ENCODE measurements around the gene RAPGEF3. TPM values are rescaled to one million over a fixed set of nuclear protein-coding genes. Genes with fewer than 3 reads are reported as not detected.

Gene RAPGEF3
- total and polyA plus RNA-seq, 2 donors (not counting 1 experiment from before 2014, with no cell fraction given), result 1.8 to 5.2 TPM

- intact Hi-C loops (cut with micrococcal nuclease), result no loop called here
- H3K4me3 ChIP-seq (ENCODE audit: control extremely low read depth in 1 of 5, extremely low read depth in 1 of 5, insufficient read depth in 1 of 5, low read depth in 2 of 5, low read length in 4 of 5), result peak overlapping the region in 1 of 5 experiments; percentile 15
- DNase-seq (no peak), ATAC-seq (ENCODE audit: low read depth) (no peak)
- H3K27me3 ChIP-seq (replicated peaks in 1 of 4; ENCODE audit: control extremely low read depth in 1 of 4, control insufficient read depth in 3 of 4, insufficient read depth in 4 of 4, low read length in 3 of 4), result no peaks in the 10 kb centered on the region
- no peaks in the 10 kb centered on the region for H4K20me1 ChIP-seq (ENCODE audit: control insufficient read depth, insufficient read depth, low read length, poor library complexity, severe bottlenecking)
- no peak overlapping the region for H2AFZ ChIP-seq (ENCODE audit: insufficient read depth, low read depth, low read length, poor library complexity, severe bottlenecking)
- H3K27ac Mint-ChIP-seq, result peak overlapping the region; percentile 69
- CTCF ChIA-PET, result interaction anchor here (0.8 to 14.1 kb wide), 8 partner anchors 8 to 86 kb away, joined by 3 to 452 read pairs (median 17); partner anchors contain the start of gene SLC48A1
- WGBS (ENCODE audit: insufficient coverage), result 60% methylated on average over 2 of the region's 3 CpGs
- H3K36me3 ChIP-seq (replicated peaks in 1 of 2; ENCODE audit: control extremely low read depth in 1 of 2, control insufficient read depth in 1 of 2, extremely low read depth in 1 of 2, insufficient read depth in 2 of 2, low read length in 1 of 2), result no peaks in the 10 kb centered on the region
- POLR2A ChIA-PET, result interaction anchor here (0.6 to 7.3 kb wide), 4 partner anchors 13 to 89 kb away, joined by 3 to 43 read pairs (median 6); no protein-coding TSS in a partner anchor
- H3K9ac ChIP-seq (ENCODE audit: low read length), result peak overlapping the region; percentile 17
- H3K4me1 ChIP-seq (ENCODE audit: control insufficient read depth in 2 of 2, insufficient read depth in 2 of 2, low read length in 2 of 2), result peaks cover 57 to 67% of the 10 kb centered on the region in 2 donors
- H3K9me3 ChIP-seq (ENCODE audit: control extremely low read depth in 1 of 3, control insufficient read depth in 2 of 3, insufficient read depth in 1 of 3, low read length in 2 of 3), result no peaks in the 10 kb centered on the region
- H3K27me3 Mint-ChIP-seq, result no peaks in the 10 kb centered on the region
- peak overlapping the region; percentile 42 for H3K4me3 Mint-ChIP-seq
- H3K27ac ChIP-seq (ENCODE audit: low read length in 2 of 2), result no peak overlapping the region
- peaks cover 60% of the 10 kb centered on the region for H3K4me1 Mint-ChIP-seq
- no peaks in the 10 kb centered on the region for H3K9me3 Mint-ChIP-seq (ENCODE audit: insufficient read depth)
- TF ChIP-seq CTCF (IDR thresholded peaks at IDR 0.05) (no peak), EZH2 (IDR thresholded peaks at IDR 0.05; ENCODE audit: borderline replicate concordance, insufficient read depth, low read depth, low read length, poor library complexity, severe bottlenecking) (no peak)
- H3K4me2 ChIP-seq (replicated peaks; ENCODE audit: low read depth, low read length, poor library complexity, severe bottlenecking), result peak overlapping the region; percentile 58
- H3K79me2 ChIP-seq (ENCODE audit: control insufficient read depth, insufficient read depth, low read length), result no peaks in the 10 kb centered on the region
Measured at GRCh38 chr12:47754881-47755280, 3.8 kb downstream of the RAPGEF3 start.

GRCh38 chr12:47754126-47754525, 4.6 kb downstream of the RAPGEF3 start:
- intact Hi-C loops (cut with micrococcal nuclease), result no loop called here
- H3K9me3 ChIP-seq (ENCODE audit: control extremely low read depth in 1 of 3, control insufficient read depth in 2 of 3, insufficient read depth in 1 of 3, low read length in 2 of 3), result no peaks in the 10 kb centered on the region
- peaks cover 50 to 62% of the 10 kb centered on the region in 2 donors for H3K4me1 ChIP-seq (ENCODE audit: control insufficient read depth in 2 of 2, insufficient read depth in 2 of 2, low read length in 2 of 2)
- ATAC-seq (ENCODE audit: low read depth) (no peak), DNase-seq (no peak)
- no peak overlapping the region for H3K27ac ChIP-seq (ENCODE audit: low read length in 2 of 2)
- H3K9ac ChIP-seq (ENCODE audit: low read length), result no peak overlapping the region
- ChIA-PET CTCF (interaction anchor here (1.8 to 14.1 kb wide), 4 partner anchors 9 to 38 kb away, joined by 4 to 452 read pairs (median 152); partner anchors contain the start of gene SLC48A1), POLR2A (interaction anchor here (1.4 to 7.3 kb wide), 2 partner anchors 12 to 59 kb away, joined by 4 to 43 read pairs; no protein-coding TSS in a partner anchor)
- H3K36me3 ChIP-seq (replicated peaks in 1 of 2; ENCODE audit: control extremely low read depth in 1 of 2, control insufficient read depth in 1 of 2, extremely low read depth in 1 of 2, insufficient read depth in 2 of 2, low read length in 1 of 2), result no peaks in the 10 kb centered on the region
- Mint-ChIP-seq H3K9me3 (ENCODE audit: insufficient read depth) (no peaks in the 10 kb centered on the region), H3K27ac (no peak overlapping the region), H3K4me3 (no peak overlapping the region), H3K27me3 (no peaks in the 10 kb centered on the region), H3K4me1 (peaks cover 60% of the 10 kb centered on the region)
- H4K20me1 ChIP-seq (ENCODE audit: control insufficient read depth, insufficient read depth, low read length, poor library complexity, severe bottlenecking), result no peaks in the 10 kb centered on the region
- H3K4me2 ChIP-seq (replicated peaks; ENCODE audit: low read depth, low read length, poor library complexity, severe bottlenecking), result no peak overlapping the region
- no peak overlapping the region for H2AFZ ChIP-seq (ENCODE audit: insufficient read depth, low read depth, low read length, poor library complexity, severe bottlenecking)
- TF ChIP-seq CTCF (IDR thresholded peaks at IDR 0.05) (no peak), EZH2 (IDR thresholded peaks at IDR 0.05; ENCODE audit: borderline replicate concordance, insufficient read depth, low read depth, low read length, poor library complexity, severe bottlenecking) (no peak)
- no peak overlapping the region for H3K4me3 ChIP-seq (ENCODE audit: control extremely low read depth in 1 of 5, extremely low read depth in 1 of 5, insufficient read depth in 1 of 5, low read depth in 2 of 5, low read length in 4 of 5)
- no peaks in the 10 kb centered on the region for H3K79me2 ChIP-seq (ENCODE audit: control insufficient read depth, insufficient read depth, low read length)
- H3K27me3 ChIP-seq (replicated peaks in 1 of 4; ENCODE audit: control extremely low read depth in 1 of 4, control insufficient read depth in 3 of 4, insufficient read depth in 4 of 4, low read length in 3 of 4), result no peaks in the 10 kb centered on the region
- WGBS (ENCODE audit: insufficient coverage), result 94% methylated on average over 4 of the region's 4 CpGs
